ENCODE results near the gene MSANTD7. TPM values are rescaled to one million over a fixed set of nuclear protein-coding genes. Genes with fewer than 3 reads are reported as not detected.
A peak's percentile ranks its signal among the peaks of the same experiment; 100 is the strongest.

The MSANTD7 gene
- total RNA-seq, 2 experiments from 2014 or later = 18.3 to 21.6 TPM

- Mint-ChIP-seq H3K36me3 (ENCODE audit: low read depth) (peaks cover 13% of the 10 kb centered on the region), H3K27me3 (no peaks in the 10 kb centered on the region), H3K4me3 (peak within 1 kb of the TSS; percentile 96), H3K4me1 (peaks cover 53% of the 10 kb centered on the region), H3K27ac (peak within 1 kb of the TSS; percentile 92), H3K9me3 (no peaks in the 10 kb centered on the region)
- DNase-seq = peak; percentile 94
- ChIA-PET POLR2A (interaction anchor here (0.5 to 0.9 kb wide), 3 partner anchors 48 to 391 kb away, joined by 3 to 5 read pairs (median 4); no protein-coding TSS in a partner anchor), CTCF (interaction anchor here (0.6 to 1.9 kb wide), 10 partner anchors 9 to 350 kb away, joined by 3 to 4 read pairs (median 3); partner anchors contain the start of gene DCLRE1C)
Measured at GRCh38 chr10:14878266-14879123, 40.4 kb downstream of the MSANTD7 start, which contains the start of gene SUV39H2. Gene SUV39H2, plus strand, starts transcription at chr10:14878866. Its CDS starts 23 bp downstream, at chr10:14878889.

DNA sequence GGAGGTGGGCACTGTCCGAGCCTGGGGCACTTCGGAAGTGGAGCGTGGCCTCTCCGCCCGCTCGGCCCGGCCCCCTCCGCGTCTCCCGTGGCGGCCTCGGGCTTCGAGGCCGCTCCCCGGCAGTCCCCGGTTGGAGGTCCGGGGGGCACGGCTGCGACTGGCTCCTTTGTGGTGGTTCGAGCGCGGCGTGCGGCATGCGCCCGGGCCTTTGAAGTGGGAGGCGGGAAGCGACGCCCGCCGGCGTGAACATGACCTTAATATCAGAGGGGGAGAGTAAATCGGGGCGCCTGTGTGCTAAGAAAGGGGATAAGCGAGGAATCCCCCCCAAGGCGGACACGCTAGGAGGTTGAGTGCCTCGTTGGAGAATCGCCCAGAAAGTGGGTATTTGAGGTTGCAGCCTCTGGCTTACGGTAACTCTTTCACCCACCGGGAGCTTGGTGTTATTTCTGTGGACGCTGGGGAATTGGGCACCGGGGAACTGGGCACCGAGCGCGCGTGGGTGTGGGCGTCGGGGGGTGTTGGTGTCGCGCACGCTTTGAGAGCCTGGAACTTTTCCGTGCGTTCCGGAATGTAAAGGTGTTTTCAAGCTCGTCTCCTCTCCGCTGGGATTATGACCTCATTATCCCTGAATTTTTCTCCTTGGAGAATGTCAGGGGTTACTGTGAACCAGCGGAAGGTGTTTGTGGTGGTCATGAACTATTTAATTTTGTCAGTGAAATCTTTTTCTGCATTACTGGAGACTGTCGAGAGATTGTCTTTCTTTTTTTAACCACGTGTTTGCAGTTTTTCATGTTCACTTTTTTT, 41.2 kb downstream of the MSANTD7 start:
- Mint-ChIP-seq H3K9me3 (no peaks in the 10 kb centered on the region), H3K27me3 (no peaks in the 10 kb centered on the region), H3K36me3 (ENCODE audit: low read depth) (peaks cover 13% of the 10 kb centered on the region), H3K4me1 (peaks cover 53% of the 10 kb centered on the region), H3K4me3 (peak overlapping the region; percentile 96), H3K27ac (peak overlapping the region; percentile 90)
- ChIA-PET CTCF (interaction anchor here (0.9 to 1.9 kb wide), 5 partner anchors 10 to 350 kb away, joined by 3 to 4 read pairs (median 4); partner anchors contain the start of gene DCLRE1C), POLR2A (interaction anchor here (0.5 kb wide), 1 partner anchor 47 kb away, joined by 5 read pairs; no protein-coding TSS in a partner anchor)
- peak; percentile 41 for DNase-seq

- H3K36me3 Mint-ChIP-seq (ENCODE audit: low read depth) = peaks cover 13% of the 10 kb centered on the region
- no peaks in the 10 kb centered on the region for H3K9me3 Mint-ChIP-seq
- H3K27ac Mint-ChIP-seq = peak overlapping the region; percentile 90
- POLR2A ChIA-PET = interaction anchor here (0.6 kb wide), 1 partner anchor 305 kb away, joined by 3 read pairs; no protein-coding TSS in a partner anchor
- CTCF ChIA-PET = interaction anchor here (1.9 kb wide), 1 partner anchor 74 kb away, joined by 4 read pairs; the partner anchor contains the start of gene DCLRE1C
- no peak for DNase-seq
- H3K4me3 Mint-ChIP-seq = peak overlapping the region; percentile 96
- no peaks in the 10 kb centered on the region for H3K27me3 Mint-ChIP-seq
- peaks cover 53% of the 10 kb centered on the region for H3K4me1 Mint-ChIP-seq
Measured at GRCh38 chr10:14879928-14880193, 41.8 kb downstream of the MSANTD7 start.

GRCh38 chr10:14880229-14880628, 42.1 kb downstream of the MSANTD7 start:
- CTCF ChIA-PET = interaction anchor here (1.9 kb wide), 1 partner anchor 74 kb away, joined by 4 read pairs; the partner anchor contains the start of gene DCLRE1C
- DNase-seq = no peak
- H3K9me3 Mint-ChIP-seq = no peaks in the 10 kb centered on the region
- peaks cover 52% of the 10 kb centered on the region for H3K4me1 Mint-ChIP-seq
- H3K27ac Mint-ChIP-seq = peak overlapping the region; percentile 90
- no peaks in the 10 kb centered on the region for H3K27me3 Mint-ChIP-seq
- peaks cover 13% of the 10 kb centered on the region for H3K36me3 Mint-ChIP-seq (ENCODE audit: low read depth)
- peak overlapping the region; percentile 96 for H3K4me3 Mint-ChIP-seq
- POLR2A ChIA-PET = interaction anchor here (0.6 kb wide), 1 partner anchor 306 kb away, joined by 3 read pairs; no protein-coding TSS in a partner anchor

GRCh38 chr10:14884082-14884481, 46.0 kb downstream of the MSANTD7 start:
- Mint-ChIP-seq H3K27me3 (no peaks in the 10 kb centered on the region), H3K27ac (peak overlapping the region; percentile 3), H3K36me3 (ENCODE audit: low read depth) (peaks cover 13% of the 10 kb centered on the region), H3K4me1 (peaks cover 29% of the 10 kb centered on the region), H3K9me3 (no peaks in the 10 kb centered on the region), H3K4me3 (no peak overlapping the region)
- DNase-seq = no peak
- ChIA-PET CTCF (interaction anchor here (1.4 to 1.9 kb wide), 2 partner anchors 47 to 75 kb away, joined by 3 to 5 read pairs; partner anchors contain the start of gene MEIG1), POLR2A (no interaction called here)

Other genes with a start within 250 kb of the MSANTD7 start
- 100 to 1,000 TPM; 180 to 220 TPM for gene FAM107B, start 63.4 kb upstream of the MSANTD7 start, total RNA-seq
- under 1 TPM; 0.67 to 0.85 TPM for gene CDNF, start 269 bp upstream of the MSANTD7 start, total RNA-seq
- 10 to 100 TPM; 24.6 to 26.8 TPM for gene HSPA14, start within 50 bp of the MSANTD7 start, total RNA-seq
- 10 to 100 TPM; 30.9 to 36.6 TPM for gene SUV39H2, start 40.6 kb downstream of the MSANTD7 start, total RNA-seq
- 10 to 100 TPM; 60.4 to 66.2 TPM for gene DCLRE1C, start 115.8 kb downstream of the MSANTD7 start, total RNA-seq
- under 1 TPM; 0.71 to 0.82 TPM for gene MEIG1, start 121.1 kb downstream of the MSANTD7 start, total RNA-seq
- 1 to 10 TPM; 1.0 to 1.2 TPM for gene OLAH, start 205.6 kb downstream of the MSANTD7 start, total RNA-seq